K562 treated with DMSO at 1 percent for 4 hours (cell line): ENCODE measurements around the gene IL20. TPM values are rescaled to one million over a fixed set of nuclear protein-coding genes. Genes with fewer than 3 reads are reported as not detected.

Experiments used
- total RNA-seq: library from RNA; unstranded; fragments of 300-600 nt; gene quantifications from 2 replicates; pipeline ENCODE4 v1.2.3, GENCODE V29; 2022; ENCODE audit not compliant: insufficient read depth

IL20 gene
- total RNA-seq, result not detected in 2 replicates

DNA sequence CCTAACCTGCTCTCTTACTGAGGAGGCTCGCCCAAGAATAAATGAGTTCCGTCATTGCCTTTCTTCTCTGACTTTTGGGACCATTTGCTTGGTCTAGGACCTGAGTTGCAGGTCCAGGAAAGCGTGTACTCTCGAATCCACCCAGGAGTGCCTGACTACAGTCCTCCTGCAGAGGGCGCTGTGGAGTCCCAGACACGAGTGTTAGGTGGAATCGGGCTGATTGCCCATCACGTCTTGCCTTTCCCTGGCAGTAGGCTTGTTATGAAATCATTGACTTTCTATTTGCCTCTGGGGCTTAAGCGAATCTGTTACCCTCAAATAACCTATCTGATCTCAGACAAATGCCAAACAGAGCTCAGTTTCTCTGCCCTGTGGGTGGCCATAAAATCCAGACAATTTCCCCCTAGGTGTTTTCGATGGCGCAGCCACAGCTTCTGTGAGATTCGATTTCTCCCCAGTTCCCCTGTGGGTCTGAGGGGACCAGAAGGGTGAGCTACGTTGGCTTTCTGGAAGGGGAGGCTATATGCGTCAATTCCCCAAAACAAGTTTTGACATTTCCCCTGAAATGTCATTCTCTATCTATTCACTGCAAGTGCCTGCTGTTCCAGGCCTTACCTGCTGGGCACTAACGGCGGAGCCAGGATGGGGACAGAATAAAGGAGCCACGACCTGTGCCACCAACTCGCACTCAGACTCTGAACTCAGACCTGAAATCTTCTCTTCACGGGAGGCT, at the start of gene IL20:
Gene IL20, plus strand, starts transcription at position 685 of the 733 bp plus-strand sequence. CDS start 230 bp downstream, outside the sequence.

GRCh38 chr1:206897175-206897574, 31.8 kb downstream of the IL20 start, which contains the start of gene IL24:
Gene IL24, plus strand, starts transcription at chr1:206897443. Its CDS starts 390 bp downstream, at chr1:206897833.

Other genes starting within 250 kb of the IL20 start
- gene DYRK3, start 230.1 kb upstream of the IL20 start, total RNA-seq, result 18.6 and 21.7 TPM in 2 replicates
- gene MAPKAPK2, start 180.7 kb upstream of the IL20 start, total RNA-seq, result 93.1 and 108 TPM in 2 replicates
- not detected in 2 replicates for gene IL19, start 94.8 kb upstream of the IL20 start, total RNA-seq
- not detected in 2 replicates for gene IL10, start 93.1 kb upstream of the IL20 start, total RNA-seq
- not detected in 2 replicates for gene IL24, start 31.8 kb downstream of the IL20 start, total RNA-seq
- not detected in 2 replicates for gene FCMR, start 56.3 kb downstream of the IL20 start, total RNA-seq
- gene PIGR, start 80.8 kb downstream of the IL20 start, total RNA-seq, result 0.13 TPM in 1 of 2 replicates, not detected in the other
- gene FCAMR, start 104.8 kb downstream of the IL20 start, total RNA-seq, result not detected in 2 replicates
- 1.4 and 1.7 TPM in 2 replicates for gene C1orf116, start 167.1 kb downstream of the IL20 start, total RNA-seq
- 17.7 and 23.6 TPM in 2 replicates for gene YOD1, start 185.6 kb downstream of the IL20 start, total RNA-seq
- 13.8 and 17.5 TPM in 2 replicates for gene PFKFB2, start 187.7 kb downstream of the IL20 start, total RNA-seq
- not detected in 2 replicates for gene C4BPB, start 223.2 kb downstream of the IL20 start, total RNA-seq
- 0.57 and 0.73 TPM in 2 replicates for gene C4BPA, start 238.6 kb downstream of the IL20 start, total RNA-seq